Measurements from ENCODE around the gene NPFF. TPM values are rescaled to one million over a fixed set of nuclear protein-coding genes. Genes with fewer than 3 reads are reported as not detected.
A peak's percentile ranks its signal among the peaks of the same experiment; 100 is the strongest.

Gene NPFF
- total RNA-seq, 1 donor from 2014 or later, result not detected

GRCh38 chr12:53505555-53506449, 1.5 kb downstream of the NPFF start:
- Mint-ChIP-seq H3K36me3 (ENCODE audit: low read depth) (no peaks in the 10 kb centered on the region), H3K4me3 (peak overlapping the region; percentile 34), H3K27me3 (ENCODE audit: low read depth) (peaks cover 3% of the 10 kb centered on the region), H3K9me3 (no peaks in the 10 kb centered on the region), H3K4me1 (peaks cover 8% of the 10 kb centered on the region), H3K27ac (ENCODE audit: unreplicated experiment) (no peak overlapping the region)
- TF ChIP-seq CTCF (conservative IDR thresholded peaks at IDR 0.05), result no peak
- no peak for DNase-seq (ENCODE audit: low read depth, low spot score)

GRCh38 chr12:53505086-53505485, 2.2 kb downstream of the NPFF start:
- H3K4me1 Mint-ChIP-seq, result peaks cover 15% of the 10 kb centered on the region
- no peak overlapping the region for H3K27ac Mint-ChIP-seq (ENCODE audit: unreplicated experiment)
- peaks cover 4% of the 10 kb centered on the region for H3K27me3 Mint-ChIP-seq (ENCODE audit: low read depth)
- no peak for DNase-seq (ENCODE audit: low read depth, low spot score)
- H3K9me3 Mint-ChIP-seq, result no peaks in the 10 kb centered on the region
- no peak for TF ChIP-seq CTCF (conservative IDR thresholded peaks at IDR 0.05)
- H3K36me3 Mint-ChIP-seq (ENCODE audit: low read depth), result no peaks in the 10 kb centered on the region
- peak overlapping the region; percentile 64 for H3K4me3 Mint-ChIP-seq

- H3K36me3 Mint-ChIP-seq (ENCODE audit: low read depth), result no peaks in the 10 kb centered on the region
- H3K9me3 Mint-ChIP-seq, result no peaks in the 10 kb centered on the region
- H3K27ac Mint-ChIP-seq (ENCODE audit: unreplicated experiment), result no peak overlapping the region
- no peak for TF ChIP-seq CTCF (conservative IDR thresholded peaks at IDR 0.05)
- H3K27me3 Mint-ChIP-seq (ENCODE audit: low read depth), result peaks cover 4% of the 10 kb centered on the region
- peak overlapping the region; percentile 80 for H3K4me3 Mint-ChIP-seq
- DNase-seq (ENCODE audit: low read depth, low spot score), result no peak
- H3K4me1 Mint-ChIP-seq, result peaks cover 20% of the 10 kb centered on the region
These were observed 3.0 kb downstream of the NPFF start for GRCh38 chr12:53504004-53504920.

GRCh38 chr12:53502983-53503728, 4.1 kb downstream of the NPFF start:
- Mint-ChIP-seq H3K9me3 (no peaks in the 10 kb centered on the region), H3K27me3 (ENCODE audit: low read depth) (peaks cover 2% of the 10 kb centered on the region), H3K4me1 (peaks cover 30% of the 10 kb centered on the region), H3K36me3 (ENCODE audit: low read depth) (no peaks in the 10 kb centered on the region), H3K27ac (ENCODE audit: unreplicated experiment) (no peak overlapping the region), H3K4me3 (peak overlapping the region; percentile 98)
- TF ChIP-seq CTCF (conservative IDR thresholded peaks at IDR 0.05), result no peak
- no peak for DNase-seq (ENCODE audit: low read depth, low spot score)

- no peak for TF ChIP-seq CTCF (conservative IDR thresholded peaks at IDR 0.05)
- H3K9me3 Mint-ChIP-seq, result no peaks in the 10 kb centered on the region
- peaks cover 37% of the 10 kb centered on the region for H3K4me1 Mint-ChIP-seq
- H3K27ac Mint-ChIP-seq (ENCODE audit: unreplicated experiment), result peak overlapping the region; percentile 78
- H3K27me3 Mint-ChIP-seq (ENCODE audit: low read depth), result peaks cover 2% of the 10 kb centered on the region
- DNase-seq (ENCODE audit: low read depth, low spot score), result no peak
- no peaks in the 10 kb centered on the region for H3K36me3 Mint-ChIP-seq (ENCODE audit: low read depth)
- peak overlapping the region; percentile 98 for H3K4me3 Mint-ChIP-seq
These were observed 5.0 kb downstream of the NPFF start for GRCh38 chr12:53502331-53502730.

Data from neural crest cell (in vitro differentiated cells).